Measurements from ENCODE around the gene SRRM4. TPM values are rescaled to one million over a fixed set of nuclear protein-coding genes. Genes with fewer than 3 reads are reported as not detected.
"Not testable (repeated sequence)": the region's sequence is repeated elsewhere in the genome, so short reads cannot be mapped to it uniquely, and the experiment has no call there.

The SRRM4 gene
- total RNA-seq, 2 donors from 2014 or later, result 0.27 TPM; not detected in 1

DNA sequence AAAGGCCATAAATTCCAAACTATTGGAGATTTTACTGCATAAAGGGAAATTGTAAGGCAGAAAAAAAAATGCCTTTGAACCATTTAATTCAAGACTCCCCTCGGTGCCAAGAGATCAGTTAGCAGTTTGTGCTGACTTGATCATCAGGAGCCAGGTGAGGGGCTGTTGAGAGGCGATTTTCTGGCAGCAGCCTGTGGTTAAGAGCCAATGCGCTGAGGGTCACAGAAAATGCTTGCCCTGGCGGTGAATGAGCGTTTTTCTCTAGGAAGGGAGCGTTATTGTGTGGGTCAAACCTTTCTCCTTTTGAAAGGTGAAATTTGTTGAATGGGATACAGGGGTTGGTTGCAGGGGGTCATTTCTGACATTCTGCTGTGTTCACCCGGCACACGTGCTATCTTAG, 4.7 kb downstream of the SRRM4 start:
- H3K4me3 ChIP-seq, result no peak overlapping the region
- H3K27me3 ChIP-seq, result peaks cover 10% of the 10 kb centered on the region

GRCh38 chr12:118999107-118999506, 17.8 kb downstream of the SRRM4 start:
- H3K9ac ChIP-seq (ENCODE audit: low read depth in 2 of 2, low read length in 2 of 2), result no peak overlapping the region
- no peaks in the 10 kb centered on the region for H3K9me3 ChIP-seq
- no peak overlapping the region for H3K4me3 ChIP-seq
- no peak for DNase-seq
- intact Hi-C loops (cut with DNase I), result no loop called here
- H3K4me1 ChIP-seq, result no peaks in the 10 kb centered on the region
- no peaks in the 10 kb centered on the region for H3K36me3 ChIP-seq
- no peaks in the 10 kb centered on the region for H3K27me3 ChIP-seq
- H3K27ac ChIP-seq, result no peak overlapping the region
- TF ChIP-seq, protein P1, sequence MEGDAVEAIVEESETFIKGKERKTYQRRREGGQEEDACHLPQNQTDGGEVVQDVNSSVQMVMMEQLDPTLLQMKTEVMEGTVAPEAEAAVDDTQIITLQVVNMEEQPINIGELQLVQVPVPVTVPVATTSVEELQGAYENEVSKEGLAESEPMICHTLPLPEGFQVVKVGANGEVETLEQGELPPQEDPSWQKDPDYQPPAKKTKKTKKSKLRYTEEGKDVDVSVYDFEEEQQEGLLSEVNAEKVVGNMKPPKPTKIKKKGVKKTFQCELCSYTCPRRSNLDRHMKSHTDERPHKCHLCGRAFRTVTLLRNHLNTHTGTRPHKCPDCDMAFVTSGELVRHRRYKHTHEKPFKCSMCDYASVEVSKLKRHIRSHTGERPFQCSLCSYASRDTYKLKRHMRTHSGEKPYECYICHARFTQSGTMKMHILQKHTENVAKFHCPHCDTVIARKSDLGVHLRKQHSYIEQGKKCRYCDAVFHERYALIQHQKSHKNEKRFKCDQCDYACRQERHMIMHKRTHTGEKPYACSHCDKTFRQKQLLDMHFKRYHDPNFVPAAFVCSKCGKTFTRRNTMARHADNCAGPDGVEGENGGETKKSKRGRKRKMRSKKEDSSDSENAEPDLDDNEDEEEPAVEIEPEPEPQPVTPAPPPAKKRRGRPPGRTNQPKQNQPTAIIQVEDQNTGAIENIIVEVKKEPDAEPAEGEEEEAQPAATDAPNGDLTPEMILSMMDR (IDR thresholded peaks at IDR 0.05), result no peak

More for the DNA sequence above, 4.7 kb downstream of the SRRM4 start:
- no peak overlapping the region for H3K9ac ChIP-seq (ENCODE audit: low read depth in 2 of 2, low read length in 2 of 2)
- H3K36me3 ChIP-seq, result no peaks in the 10 kb centered on the region
- intact Hi-C loops (cut with DNase I), result no loop called here
- H3K9me3 ChIP-seq, result no peaks in the 10 kb centered on the region
- no peak overlapping the region for H3K27ac ChIP-seq
- DNase-seq, result no peak
- H3K4me1 ChIP-seq, result no peaks in the 10 kb centered on the region
- TF ChIP-seq, protein P1 (IDR thresholded peaks at IDR 0.05), result no peak

DNA sequence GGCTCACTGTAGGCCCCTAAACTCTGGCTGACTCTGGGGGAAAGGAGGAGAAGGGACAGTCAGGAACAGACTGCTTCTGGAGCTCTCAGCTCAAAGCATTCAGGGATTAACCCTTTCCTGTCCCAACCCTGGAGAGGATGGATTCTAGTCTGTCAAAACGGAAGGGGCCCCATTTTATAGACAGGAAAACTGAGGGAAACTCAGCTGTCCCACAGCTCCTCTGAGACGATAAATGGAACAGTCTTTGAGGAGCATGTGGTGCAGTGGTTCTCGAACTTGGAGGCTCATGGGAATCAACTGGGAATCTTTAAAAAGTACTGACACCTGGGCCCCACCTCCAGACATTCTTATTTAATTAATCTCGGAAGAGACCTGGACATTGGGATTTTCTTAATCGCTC, 23.7 kb downstream of the SRRM4 start:
- DNase-seq, result no peak
- TF ChIP-seq, protein P1 (IDR thresholded peaks at IDR 0.05), result no peak
- Histone ChIP-seq H3K9me3 (no peaks in the 10 kb centered on the region), H3K36me3 (no peaks in the 10 kb centered on the region), H3K27ac (no peak overlapping the region), H3K4me1 (no peaks in the 10 kb centered on the region), H3K27me3 (no peaks in the 10 kb centered on the region), H3K4me3 (no peak overlapping the region), H3K9ac (ENCODE audit: low read depth in 2 of 2, low read length in 2 of 2) (no peak overlapping the region)
- intact Hi-C loops (cut with DNase I), result no loop called here

- Histone ChIP-seq H3K27me3 (no peaks in the 10 kb centered on the region), H3K9ac (ENCODE audit: low read depth in 2 of 2, low read length in 2 of 2) (no peak overlapping the region), H3K9me3 (no peaks in the 10 kb centered on the region), H3K36me3 (no peaks in the 10 kb centered on the region), H3K27ac (no peak overlapping the region), H3K4me1 (no peaks in the 10 kb centered on the region), H3K4me3 (no peak overlapping the region)
- intact Hi-C loops (cut with DNase I), result no loop called here
- TF ChIP-seq, protein P1 (IDR thresholded peaks at IDR 0.05), result no peak
- DNase-seq, result no peak
Measured at GRCh38 chr12:119005913-119006312, 24.6 kb downstream of the SRRM4 start.

DNA sequence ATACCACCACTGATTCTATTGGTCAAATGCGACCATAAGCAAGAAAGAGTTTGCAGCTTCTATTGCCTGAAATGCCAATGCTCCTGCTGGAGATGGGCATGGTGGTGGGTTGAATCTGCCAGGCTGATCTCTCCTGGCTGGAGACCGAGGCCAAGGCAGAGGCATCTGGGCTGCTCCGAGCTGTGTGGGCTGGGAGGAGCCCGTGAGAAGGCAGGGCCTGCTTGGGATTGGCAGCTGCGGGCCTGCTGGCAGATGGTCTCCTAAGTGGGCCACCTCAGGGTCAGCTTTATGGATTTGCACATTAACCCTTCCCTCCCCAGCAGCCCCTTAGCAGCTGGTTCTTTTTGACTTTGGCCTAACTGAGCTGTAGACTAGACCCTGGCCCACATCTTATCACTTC, 25.4 kb downstream of the SRRM4 start:
- H3K9me3 ChIP-seq, result no peaks in the 10 kb centered on the region
- intact Hi-C loops (cut with DNase I), result no loop called here
- DNase-seq, result no peak
- H3K27me3 ChIP-seq, result no peaks in the 10 kb centered on the region
- TF ChIP-seq, protein P1 (IDR thresholded peaks at IDR 0.05), result no peak
- no peak overlapping the region for H3K27ac ChIP-seq
- H3K4me1 ChIP-seq, result no peaks in the 10 kb centered on the region
- no peaks in the 10 kb centered on the region for H3K36me3 ChIP-seq
- no peak overlapping the region for H3K9ac ChIP-seq (ENCODE audit: low read depth in 2 of 2, low read length in 2 of 2)
- no peak overlapping the region for H3K4me3 ChIP-seq

GRCh38 chr12:119008273-119008672, 26.9 kb downstream of the SRRM4 start:
- H3K4me1 ChIP-seq; H3K36me3 ChIP-seq; H3K27me3 ChIP-seq; H3K9me3 ChIP-seq; H3K4me3 ChIP-seq; H3K27ac ChIP-seq; H3K9ac ChIP-seq (ENCODE audit: low read depth in 2 of 2, low read length in 2 of 2); DNase-seq; intact Hi-C loops (cut with DNase I): not testable (repeated sequence)

All from colonic mucosa (tissue), 4 donors.